DOHH2 (cell line): ENCODE results near the gene ABCC6.
"Not testable (repeated sequence)": the region's sequence is repeated elsewhere in the genome, so short reads cannot be mapped to it uniquely, and the experiment has no call there.

Source experiments
- CTCF ChIP-seq: fragments of 200-600 bp; sonication (generic); IDR thresholded peaks from one replicate; pipeline ENCODE4 v1.5.1; 2014; ENCODE audit warnings: antibody characterized with exemption, mild to moderate bottlenecking, low read depth, low read length; ENCODE audit not compliant: poor library complexity, severe bottlenecking
- EZH2phosphoT487 ChIP-seq: fragments of 200-600 bp; sonication (generic); IDR thresholded peaks from 2 replicates; pipeline ENCODE4 v1.6.1; 2017; ENCODE audit warnings: borderline replicate concordance, mild to moderate bottlenecking, antibody characterized with exemption, low read length, moderate library complexity, mixed read lengths

GRCh38 chr16:16148000-16148599 lies 75.2 kb downstream of the ABCC6 start:
- TF ChIP-seq CTCF, EZH2phosphoT487: not testable (repeated sequence)
